ENCODE measurements around the gene LRRC73. TPM values are rescaled to one million over a fixed set of nuclear protein-coding genes. Genes with fewer than 3 reads are reported as not detected.

Gene LRRC73
- total RNA-seq, 2 experiments from 2014 or later, result 0.45 to 0.52 TPM

DNA sequence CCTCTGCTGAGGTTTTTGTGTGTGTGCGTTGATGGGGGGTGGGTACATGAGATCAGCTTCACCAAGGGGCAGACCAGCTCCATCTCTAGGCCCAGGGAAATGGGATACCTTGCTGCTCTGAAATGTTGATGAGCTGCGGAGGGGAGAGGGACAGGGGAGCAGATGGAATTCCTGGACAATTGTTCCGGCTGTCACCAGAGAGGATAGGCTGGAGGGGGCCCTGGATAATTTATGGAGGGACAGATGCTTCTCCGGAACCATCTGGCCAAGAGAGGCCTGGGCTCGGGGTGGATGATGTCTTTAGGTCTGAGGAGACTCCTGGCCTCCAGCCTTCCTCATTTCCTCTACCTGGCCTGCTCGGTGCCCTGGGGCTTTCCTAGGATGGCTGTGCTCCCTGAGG lies 34.6 kb downstream of the LRRC73 start:
- H3K36me3 Mint-ChIP-seq (ENCODE audit: low read depth), result peaks cover 4% of the 10 kb centered on the region

DNA sequence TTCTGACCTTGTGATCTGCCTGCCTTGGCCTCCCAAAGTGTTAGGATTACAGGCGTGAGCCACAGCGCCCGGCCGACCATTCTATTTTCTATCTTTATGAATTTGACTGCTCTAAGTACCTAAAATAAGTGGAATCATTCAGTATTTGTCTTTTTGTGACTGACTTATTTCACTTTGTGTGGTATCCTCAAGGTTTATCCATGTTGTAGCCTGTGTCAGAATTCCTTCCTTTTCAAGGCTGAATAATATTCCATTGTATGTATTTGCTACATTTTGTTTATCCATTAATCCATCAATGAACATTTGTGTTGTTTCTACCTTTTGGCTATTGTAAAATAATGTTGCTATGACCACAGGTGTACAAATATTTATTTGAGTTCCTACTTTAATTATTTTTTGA lies 37.6 kb downstream of the LRRC73 start:
- peaks cover 11% of the 10 kb centered on the region for H3K4me1 Mint-ChIP-seq (ENCODE audit: low read depth)
- POLR2A ChIA-PET, result no interaction called here
- Histone ChIP-seq H3K36me3 (ENCODE audit: insufficient read depth, low read length) (no peaks in the 10 kb centered on the region), H3K4me1 (ENCODE audit: insufficient read depth, low read length) (peaks cover 7% of the 10 kb centered on the region), H3K4me3 (ENCODE audit: low read length) (no peak overlapping the region), H3K27ac (ENCODE audit: low read depth in 1 of 2, low read length in 2 of 2) (no peak overlapping the region), H3K9me3 (ENCODE audit: control insufficient read depth in 1 of 2, insufficient read depth in 1 of 2, low read length in 2 of 2) (no peaks in the 10 kb centered on the region), H3K27me3 (ENCODE audit: control insufficient read depth in 1 of 2, insufficient read depth in 2 of 2, low read length in 2 of 2) (peaks cover 7 to 11% of the 10 kb centered on the region in 2 experiments)
- no peak for ATAC-seq (ENCODE audit: poor library complexity)
- peaks cover 20% of the 10 kb centered on the region for H3K27me3 Mint-ChIP-seq
- no peak for DNase-seq
- TF ChIP-seq, protein P1, sequence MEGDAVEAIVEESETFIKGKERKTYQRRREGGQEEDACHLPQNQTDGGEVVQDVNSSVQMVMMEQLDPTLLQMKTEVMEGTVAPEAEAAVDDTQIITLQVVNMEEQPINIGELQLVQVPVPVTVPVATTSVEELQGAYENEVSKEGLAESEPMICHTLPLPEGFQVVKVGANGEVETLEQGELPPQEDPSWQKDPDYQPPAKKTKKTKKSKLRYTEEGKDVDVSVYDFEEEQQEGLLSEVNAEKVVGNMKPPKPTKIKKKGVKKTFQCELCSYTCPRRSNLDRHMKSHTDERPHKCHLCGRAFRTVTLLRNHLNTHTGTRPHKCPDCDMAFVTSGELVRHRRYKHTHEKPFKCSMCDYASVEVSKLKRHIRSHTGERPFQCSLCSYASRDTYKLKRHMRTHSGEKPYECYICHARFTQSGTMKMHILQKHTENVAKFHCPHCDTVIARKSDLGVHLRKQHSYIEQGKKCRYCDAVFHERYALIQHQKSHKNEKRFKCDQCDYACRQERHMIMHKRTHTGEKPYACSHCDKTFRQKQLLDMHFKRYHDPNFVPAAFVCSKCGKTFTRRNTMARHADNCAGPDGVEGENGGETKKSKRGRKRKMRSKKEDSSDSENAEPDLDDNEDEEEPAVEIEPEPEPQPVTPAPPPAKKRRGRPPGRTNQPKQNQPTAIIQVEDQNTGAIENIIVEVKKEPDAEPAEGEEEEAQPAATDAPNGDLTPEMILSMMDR (IDR thresholded peaks at IDR 0.05), result no peak
- no peaks in the 10 kb centered on the region for H3K9me3 Mint-ChIP-seq
- no peak overlapping the region for H3K4me3 Mint-ChIP-seq
- CTCF ChIA-PET, result interaction anchor here (0.6 kb wide), 1 partner anchor 63 kb away, joined by 3 read pairs; no protein-coding TSS in a partner anchor
- no peaks in the 10 kb centered on the region for H3K36me3 Mint-ChIP-seq (ENCODE audit: low read depth)
- intact Hi-C loops (cut with DNase I, micrococcal nuclease), result no loop called here
- H3K27ac Mint-ChIP-seq, result no peak overlapping the region

More for the DNA sequence above, 34.6 kb downstream of the LRRC73 start:
- H3K27me3 ChIP-seq (ENCODE audit: control insufficient read depth in 1 of 2, insufficient read depth in 2 of 2, low read length in 2 of 2), result no peaks in the 10 kb centered on the region
- Mint-ChIP-seq H3K9me3 (no peaks in the 10 kb centered on the region), H3K27ac (no peak overlapping the region), H3K4me3 (peak overlapping the region; percentile 42), H3K4me1 (ENCODE audit: low read depth) (peaks cover 37% of the 10 kb centered on the region), H3K27me3 (no peaks in the 10 kb centered on the region)
- DNase-seq (no peak), ATAC-seq (ENCODE audit: poor library complexity) (no peak)
- no peaks in the 10 kb centered on the region for H3K36me3 ChIP-seq (ENCODE audit: insufficient read depth, low read length)
- TF ChIP-seq, protein P1 (IDR thresholded peaks at IDR 0.05), result no peak
- ChIA-PET CTCF (no interaction called here), POLR2A (no interaction called here)
- H3K9me3 ChIP-seq (ENCODE audit: control insufficient read depth in 1 of 2, insufficient read depth in 1 of 2, low read length in 2 of 2), result no peaks in the 10 kb centered on the region
- H3K4me1 ChIP-seq (ENCODE audit: insufficient read depth, low read length), result peaks cover 26% of the 10 kb centered on the region
- H3K4me3 ChIP-seq (ENCODE audit: low read length), result no peak overlapping the region
- no peak overlapping the region for H3K27ac ChIP-seq (ENCODE audit: low read depth in 1 of 2, low read length in 2 of 2)
- intact Hi-C loops (cut with DNase I, micrococcal nuclease), result loop anchor here in 1 of 2 experiments (5.0 kb wide), 3 partner anchors 42 to 293 kb away; partner anchors contain the start of genes CUL9, POLR1C and YIPF3

DNA sequence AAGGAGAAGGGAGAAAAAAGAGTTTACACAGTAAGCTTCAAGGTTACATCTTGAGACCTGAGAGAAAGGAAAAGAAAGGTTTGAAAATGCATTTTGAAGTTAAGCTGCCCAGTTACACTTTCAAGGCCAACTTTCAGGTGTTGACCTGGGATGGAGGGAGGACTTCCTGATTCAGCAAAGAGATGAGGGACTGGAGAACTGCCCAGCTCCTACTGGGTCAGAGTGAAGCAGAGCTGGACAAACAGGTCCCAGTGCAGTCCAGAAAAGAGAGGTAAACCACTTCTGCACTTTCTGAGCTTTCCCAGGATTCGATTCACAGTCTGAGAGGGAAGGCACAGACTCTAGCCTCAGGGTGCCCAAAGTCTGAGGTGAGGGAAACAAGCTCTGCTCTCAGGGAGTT lies 38.7 kb downstream of the LRRC73 start:
- no peak for ATAC-seq (ENCODE audit: poor library complexity)

More for the DNA sequence above, 38.7 kb downstream of the LRRC73 start:
- Mint-ChIP-seq H3K9me3 (no peaks in the 10 kb centered on the region), H3K27ac (no peak overlapping the region), H3K27me3 (peaks cover 29% of the 10 kb centered on the region), H3K4me1 (ENCODE audit: low read depth) (no peaks in the 10 kb centered on the region), H3K36me3 (ENCODE audit: low read depth) (no peaks in the 10 kb centered on the region), H3K4me3 (no peak overlapping the region)
- H3K4me1 ChIP-seq (ENCODE audit: insufficient read depth, low read length), result no peaks in the 10 kb centered on the region
- no peak overlapping the region for H3K4me3 ChIP-seq (ENCODE audit: low read length)
- no peak overlapping the region for H3K27ac ChIP-seq (ENCODE audit: low read depth in 1 of 2, low read length in 2 of 2)
- TF ChIP-seq, protein P1 (IDR thresholded peaks at IDR 0.05), result no peak
- CTCF ChIA-PET, result no interaction called here
- DNase-seq, result no peak
- POLR2A ChIA-PET, result no interaction called here
- H3K9me3 ChIP-seq (ENCODE audit: control insufficient read depth in 1 of 2, insufficient read depth in 1 of 2, low read length in 2 of 2), result no peaks in the 10 kb centered on the region
- intact Hi-C loops (cut with DNase I, micrococcal nuclease), result no loop called here
- H3K36me3 ChIP-seq (ENCODE audit: insufficient read depth, low read length), result no peaks in the 10 kb centered on the region
- peaks cover 7 to 11% of the 10 kb centered on the region in 2 experiments for H3K27me3 ChIP-seq (ENCODE audit: control insufficient read depth in 1 of 2, insufficient read depth in 2 of 2, low read length in 2 of 2)

Measured in CD4-positive, alpha-beta T cell (primary cell).